Thyroid gland (tissue), 4 donors: ENCODE results near the gene KRTAP5-6.

Experiments used
- POLR2A ChIP-seq, 2 donors: fragments of 450-650 bp; IDR thresholded peaks; one replicate each; pipeline ENCODE4 v1.6.1; 2017; ENCODE audit warnings: antibody characterized with exemption in 2 of 2, mild to moderate bottlenecking in 2 of 2, moderate library complexity in 1 of 2
- TF ChIP-seq, protein P1 (sequence below), 6 experiments: fragments of 200-600 bp in 3 of 6; fragments of 450-650 bp in 3 of 6; sonication (generic) in 3 of 6; IDR thresholded peaks; one replicate each; pipeline ENCODE4 v1.5.1; 2016 to 2019; ENCODE audit warnings: antibody characterized with exemption in 6 of 6, mild to moderate bottlenecking in 2 of 6, inconsistent platforms in 1 of 6, moderate library complexity in 1 of 6

DNA sequence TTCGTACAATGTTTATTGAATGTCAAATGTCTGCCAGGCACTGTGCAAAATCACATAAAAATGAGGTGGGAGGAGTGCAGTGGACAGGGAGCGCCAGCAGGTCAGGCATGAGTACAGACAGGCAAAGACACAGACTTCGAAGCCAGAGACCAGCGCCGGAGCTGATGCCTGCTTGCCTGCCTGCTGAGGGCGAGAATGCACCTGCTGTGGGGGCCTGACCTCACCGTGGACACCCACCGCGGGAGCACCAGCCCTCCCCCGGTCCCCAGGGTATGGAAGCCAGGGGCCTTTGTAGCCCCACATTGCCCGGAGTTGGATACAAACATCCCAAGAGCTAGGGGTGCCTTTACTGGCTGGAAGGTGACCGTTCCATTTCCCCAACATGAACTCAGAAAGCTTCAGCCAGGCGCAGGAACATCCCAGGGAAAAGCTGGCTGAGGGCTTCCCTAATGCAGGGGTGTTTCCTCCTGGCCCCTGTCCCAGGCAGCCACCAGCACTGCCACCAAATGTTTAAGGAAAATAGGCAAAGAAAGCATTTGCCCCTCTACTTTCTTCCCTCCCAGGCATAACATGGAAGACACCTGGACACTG is 35.5 kb downstream of the KRTAP5-6 start:
- TF ChIP-seq, protein P1, sequence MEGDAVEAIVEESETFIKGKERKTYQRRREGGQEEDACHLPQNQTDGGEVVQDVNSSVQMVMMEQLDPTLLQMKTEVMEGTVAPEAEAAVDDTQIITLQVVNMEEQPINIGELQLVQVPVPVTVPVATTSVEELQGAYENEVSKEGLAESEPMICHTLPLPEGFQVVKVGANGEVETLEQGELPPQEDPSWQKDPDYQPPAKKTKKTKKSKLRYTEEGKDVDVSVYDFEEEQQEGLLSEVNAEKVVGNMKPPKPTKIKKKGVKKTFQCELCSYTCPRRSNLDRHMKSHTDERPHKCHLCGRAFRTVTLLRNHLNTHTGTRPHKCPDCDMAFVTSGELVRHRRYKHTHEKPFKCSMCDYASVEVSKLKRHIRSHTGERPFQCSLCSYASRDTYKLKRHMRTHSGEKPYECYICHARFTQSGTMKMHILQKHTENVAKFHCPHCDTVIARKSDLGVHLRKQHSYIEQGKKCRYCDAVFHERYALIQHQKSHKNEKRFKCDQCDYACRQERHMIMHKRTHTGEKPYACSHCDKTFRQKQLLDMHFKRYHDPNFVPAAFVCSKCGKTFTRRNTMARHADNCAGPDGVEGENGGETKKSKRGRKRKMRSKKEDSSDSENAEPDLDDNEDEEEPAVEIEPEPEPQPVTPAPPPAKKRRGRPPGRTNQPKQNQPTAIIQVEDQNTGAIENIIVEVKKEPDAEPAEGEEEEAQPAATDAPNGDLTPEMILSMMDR (IDR thresholded peaks at IDR 0.05) = no peak
- TF ChIP-seq POLR2A (IDR thresholded peaks at IDR 0.05) = no peak
